HG02840 (cell line): ENCODE data around the gene ADI1.

Experiments
- ATAC-seq: cut with Tn5 transposase; IDR thresholded peaks from one replicate; pipeline ENCODE4 v1.9.1; 2021; ENCODE audit warnings: mild to moderate bottlenecking, moderate library complexity, moderate number of reproducible peaks; ENCODE audit not compliant: unreplicated experiment, low FRiP score

The ADI1 gene

DNA sequence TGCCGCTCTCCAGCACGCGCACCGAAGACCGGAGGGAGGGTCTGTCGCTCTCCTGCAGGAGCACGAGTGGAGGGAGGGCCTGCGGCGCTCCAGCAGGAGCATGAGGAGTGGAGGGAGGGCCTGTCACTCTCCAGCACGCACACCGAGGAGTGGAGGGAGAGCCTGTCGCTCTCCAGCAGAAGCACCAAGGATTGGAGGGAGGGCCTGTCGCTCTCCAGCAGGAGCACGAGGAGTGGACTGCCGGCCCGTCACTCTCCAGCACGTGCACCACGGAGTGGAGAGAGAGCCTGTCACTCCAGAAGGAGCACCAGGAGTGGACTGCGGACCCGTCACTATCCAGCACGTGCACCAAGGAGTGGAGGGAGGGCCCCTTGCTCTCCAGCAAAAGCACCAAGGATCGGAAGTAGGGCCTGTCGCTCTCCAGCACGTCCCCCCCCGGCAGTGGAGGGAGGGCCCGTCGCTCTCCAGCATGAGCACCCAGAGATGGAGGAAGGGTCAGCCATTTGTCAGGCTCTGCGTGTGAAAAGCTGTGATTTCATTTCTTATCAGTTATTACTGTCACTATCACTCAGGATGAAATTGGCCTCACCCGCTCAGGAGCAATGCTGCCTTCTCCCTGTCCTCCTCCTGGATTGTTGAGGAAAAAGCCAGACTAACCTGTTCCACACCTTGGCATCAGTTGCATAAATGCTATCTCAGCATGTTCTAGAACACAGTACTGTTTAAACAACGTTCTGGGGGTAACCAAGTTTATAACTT, 35.9 kb downstream of the ADI1 start:
- ATAC-seq, result no peak

DNA sequence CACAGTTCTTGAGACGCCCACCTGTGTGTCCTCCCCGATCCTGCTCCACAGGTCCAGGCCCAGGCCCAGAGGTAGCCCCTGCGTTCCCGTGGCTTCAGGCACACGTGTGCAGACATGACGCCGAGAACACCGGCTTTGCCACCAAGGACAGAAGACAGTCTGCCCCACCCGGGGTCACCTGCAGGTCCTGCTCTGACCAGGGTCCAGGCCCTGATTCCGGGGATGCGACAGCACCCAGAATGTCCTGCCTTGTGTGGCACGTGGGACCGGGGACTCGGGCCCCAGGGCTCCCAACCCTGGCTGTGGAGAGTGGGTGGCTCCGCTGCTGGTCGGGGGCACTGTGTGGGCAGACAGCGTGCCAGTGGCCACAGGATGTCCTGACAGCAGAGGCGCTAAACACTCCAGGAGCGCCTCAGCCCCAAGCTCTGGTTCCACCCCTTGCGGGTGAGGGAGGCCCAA, 36.9 kb downstream of the ADI1 start:
- ATAC-seq, result no peak

DNA sequence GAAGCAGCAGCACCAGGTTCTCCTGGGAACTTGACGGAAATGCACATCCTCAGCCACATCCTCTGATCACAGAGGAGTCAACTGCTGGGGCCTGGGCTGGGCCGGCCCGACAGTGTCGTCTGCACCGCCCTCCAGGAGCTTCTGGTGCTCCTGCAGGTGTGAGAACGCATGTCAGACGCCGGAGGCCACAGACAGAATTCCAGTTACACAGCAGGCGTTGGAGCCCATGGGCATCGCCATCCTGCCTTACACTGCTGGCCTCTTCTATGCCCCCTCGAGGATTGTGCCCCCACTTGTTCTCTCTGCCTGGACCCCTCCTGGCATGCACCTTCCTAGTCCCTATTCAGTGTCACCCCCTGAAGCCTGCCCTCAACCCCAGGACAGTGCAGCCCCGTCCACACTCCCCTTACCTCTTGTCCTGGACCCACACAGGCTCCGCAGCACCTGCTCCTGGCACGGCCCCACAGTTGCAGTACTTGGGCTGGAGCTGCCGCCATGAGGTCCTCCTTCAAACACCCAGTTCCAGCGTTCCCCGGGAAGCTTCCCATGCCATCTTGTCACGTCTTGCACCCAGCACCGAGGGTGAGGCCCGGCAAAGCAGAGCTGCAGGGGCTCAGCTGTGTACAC, 37.5 kb downstream of the ADI1 start:
- no peak for ATAC-seq

DNA sequence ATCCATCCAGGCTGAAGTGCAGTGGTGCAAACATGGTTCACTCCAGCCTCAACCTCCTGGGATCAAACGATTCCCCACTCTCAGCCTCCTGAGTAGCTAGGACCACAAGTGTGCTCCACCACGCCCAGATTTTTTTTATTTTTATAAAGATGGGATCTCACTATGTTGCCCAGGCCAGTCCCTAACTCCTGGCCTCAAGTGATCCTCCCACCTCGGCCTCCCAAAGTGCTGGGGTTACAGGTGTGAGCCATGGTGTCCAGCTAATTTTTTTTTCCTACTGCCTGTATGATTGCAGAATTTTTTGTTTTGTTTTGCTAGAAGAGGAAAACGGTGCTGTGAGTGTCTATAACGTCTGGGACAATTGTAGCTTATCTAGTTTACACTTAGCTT, 38.3 kb downstream of the ADI1 start:
- no peak for ATAC-seq

DNA sequence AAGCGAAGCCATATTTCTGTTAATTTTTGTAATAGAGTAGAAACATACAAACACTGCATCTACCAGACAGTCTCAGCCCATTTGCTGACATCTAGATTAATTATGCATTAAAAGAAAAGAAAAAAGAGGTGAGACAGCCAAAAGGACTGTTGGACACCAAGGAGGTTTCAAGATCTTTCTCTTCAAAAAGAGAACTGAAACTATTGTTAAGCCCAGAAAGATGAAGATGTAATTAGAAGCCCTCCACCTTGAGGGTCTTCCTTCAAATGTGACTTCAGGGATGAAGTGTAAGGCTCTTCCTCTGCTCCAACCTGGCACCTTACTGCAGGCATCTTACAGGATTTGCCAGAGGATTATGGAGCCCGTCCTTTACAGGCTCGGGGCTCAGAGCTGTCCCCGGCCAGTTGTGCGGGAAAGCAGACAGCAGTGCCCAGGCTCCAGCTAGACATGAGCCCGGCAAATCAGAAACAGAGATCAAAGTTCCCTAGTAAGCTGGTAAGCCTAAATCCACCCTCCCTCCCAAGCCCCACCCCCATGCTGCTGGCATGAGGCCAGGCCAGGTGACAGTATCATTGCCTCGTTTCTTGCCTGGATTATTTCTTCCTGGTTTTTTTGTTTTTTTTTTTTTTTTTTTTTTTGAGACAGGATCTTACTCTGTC, 38.9 kb downstream of the ADI1 start:
- ATAC-seq, result no peak

DNA sequence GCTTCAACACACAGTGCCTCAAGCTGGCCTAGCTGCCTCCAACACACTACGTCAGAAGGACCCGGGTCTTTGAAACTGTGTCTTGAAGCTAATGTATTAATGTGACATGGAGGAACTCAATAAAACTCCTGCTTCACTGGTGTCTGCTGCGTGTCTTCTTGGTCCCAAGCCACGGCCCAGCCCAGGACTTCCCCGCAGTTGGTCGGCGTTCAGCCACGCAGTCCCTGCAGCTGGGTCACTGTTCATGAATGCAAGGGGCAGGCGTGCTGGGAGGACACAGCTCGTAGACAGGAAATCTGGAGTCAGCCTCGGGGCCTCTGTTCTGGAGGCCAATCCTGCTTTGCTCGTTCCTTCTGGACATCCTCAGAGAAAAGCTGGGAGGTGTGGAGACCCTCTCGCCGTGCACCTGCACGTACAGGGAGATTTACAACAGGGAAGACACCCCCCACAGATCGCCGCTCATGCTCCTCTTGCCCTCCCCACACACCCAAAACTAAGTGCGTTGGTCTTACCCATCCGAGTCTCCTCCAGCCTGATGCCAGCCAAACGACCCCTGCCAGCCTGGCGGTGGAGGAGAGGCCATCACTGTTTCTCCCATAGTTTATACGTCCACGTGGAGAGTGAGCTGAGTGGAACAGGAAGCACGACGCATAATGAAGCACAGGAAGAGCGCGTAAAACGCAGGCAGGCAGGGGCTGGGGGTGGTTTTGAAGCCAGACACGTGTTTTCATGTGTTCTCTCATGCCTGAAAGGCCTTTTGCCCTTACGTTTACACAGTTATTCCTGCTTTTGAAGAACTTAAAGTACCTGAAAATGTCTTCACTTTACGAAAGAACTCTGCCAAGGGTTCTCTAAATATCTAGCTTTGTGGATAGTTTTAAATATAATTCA, 39.7 kb downstream of the ADI1 start:
- no peak for ATAC-seq

DNA sequence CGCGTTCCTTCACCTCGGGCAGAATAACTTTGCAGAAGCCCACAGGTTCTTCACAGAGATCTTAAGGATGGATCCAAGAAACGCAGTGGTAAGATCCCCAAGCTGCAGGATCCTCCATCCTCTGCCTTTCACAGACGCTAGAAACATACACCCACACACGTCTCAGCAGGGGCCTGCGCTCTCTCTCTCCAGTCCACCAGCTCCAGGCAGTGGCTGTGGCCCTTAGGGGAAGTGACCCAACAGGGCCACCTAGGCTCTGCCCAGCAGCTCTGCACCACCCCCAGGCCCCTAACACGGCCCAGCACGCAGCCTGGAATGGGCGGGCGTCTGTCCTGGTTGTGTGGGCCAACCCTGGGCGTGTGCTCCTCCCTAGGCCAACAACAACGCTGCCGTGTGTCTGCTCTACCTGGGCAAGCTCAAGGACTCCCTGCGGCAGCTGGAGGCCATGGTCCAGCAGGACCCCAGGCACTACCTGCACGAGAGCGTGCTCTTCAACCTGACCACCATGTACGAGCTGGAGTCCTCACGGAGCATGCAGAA, 40.4 kb downstream of the ADI1 start:
- no peak for ATAC-seq

DNA sequence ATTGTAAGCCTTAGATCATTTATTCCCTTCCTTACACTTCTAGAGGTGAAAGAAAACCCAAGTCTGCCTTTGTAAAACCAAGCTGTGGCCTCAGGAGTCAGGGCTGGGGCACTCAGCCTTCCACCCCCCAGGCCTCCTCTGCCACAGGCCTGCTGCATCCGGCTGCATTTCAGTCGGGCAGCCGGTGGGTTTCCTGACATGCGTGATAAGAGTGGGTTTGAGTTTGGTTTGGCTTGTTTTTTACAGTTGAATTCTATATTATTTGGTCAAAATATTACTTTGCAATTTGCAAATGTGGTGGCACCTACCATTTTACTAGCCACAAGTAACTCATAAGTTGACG, 42.4 kb downstream of the ADI1 start:
- ATAC-seq, result no peak

DNA sequence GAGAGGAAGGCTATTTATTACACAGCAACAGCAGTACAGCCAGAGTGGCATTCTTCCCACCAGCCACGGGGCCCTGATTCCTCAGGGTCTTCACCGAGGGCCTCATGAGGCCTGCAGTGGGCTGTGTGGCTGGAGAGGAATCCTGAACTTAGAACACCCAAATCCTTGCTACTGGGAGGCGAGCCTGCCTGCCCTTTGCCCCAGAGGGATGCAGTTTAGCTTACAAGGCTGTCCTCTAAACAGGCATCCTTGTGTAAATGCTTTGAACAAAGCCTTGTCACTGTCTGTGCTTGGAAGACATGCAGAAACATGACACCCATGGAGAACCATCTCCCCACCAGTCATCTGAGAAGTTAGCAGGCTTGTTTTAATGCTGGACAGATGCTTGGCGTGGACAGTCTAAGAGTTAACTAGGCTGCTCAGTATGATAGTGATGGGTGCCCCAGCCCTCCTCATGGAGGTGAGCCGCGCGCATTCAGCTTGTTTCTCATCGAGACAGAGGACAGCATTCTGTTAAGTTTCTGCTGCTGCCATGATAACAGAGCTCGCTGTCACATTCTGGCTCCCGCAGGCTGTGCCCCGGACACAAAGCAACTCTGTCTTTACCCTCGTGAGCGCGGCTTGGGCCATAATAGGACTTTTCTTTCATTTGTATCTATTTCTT, 42.9 kb downstream of the ADI1 start:
- ATAC-seq, result no peak

DNA sequence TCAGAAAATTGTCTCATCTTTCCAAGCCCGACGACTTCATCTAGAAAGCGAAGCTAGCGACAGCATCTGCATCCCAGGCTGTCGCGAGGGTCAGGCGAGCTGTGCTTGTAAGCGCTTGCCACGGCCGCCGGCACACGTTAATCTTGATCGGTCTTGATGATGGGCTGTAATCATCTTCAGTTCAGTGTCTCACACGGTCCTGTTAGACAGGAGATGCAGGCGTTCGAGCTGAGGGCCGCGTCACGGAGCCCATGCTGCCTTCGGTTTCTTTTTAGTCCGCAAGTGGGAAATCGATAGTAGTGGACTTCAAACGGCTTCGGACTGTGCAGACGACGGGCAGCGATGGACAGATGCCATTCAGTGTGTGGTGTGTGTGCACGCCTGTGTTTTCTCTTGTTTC, 43.6 kb downstream of the ADI1 start:
- no peak for ATAC-seq

DNA sequence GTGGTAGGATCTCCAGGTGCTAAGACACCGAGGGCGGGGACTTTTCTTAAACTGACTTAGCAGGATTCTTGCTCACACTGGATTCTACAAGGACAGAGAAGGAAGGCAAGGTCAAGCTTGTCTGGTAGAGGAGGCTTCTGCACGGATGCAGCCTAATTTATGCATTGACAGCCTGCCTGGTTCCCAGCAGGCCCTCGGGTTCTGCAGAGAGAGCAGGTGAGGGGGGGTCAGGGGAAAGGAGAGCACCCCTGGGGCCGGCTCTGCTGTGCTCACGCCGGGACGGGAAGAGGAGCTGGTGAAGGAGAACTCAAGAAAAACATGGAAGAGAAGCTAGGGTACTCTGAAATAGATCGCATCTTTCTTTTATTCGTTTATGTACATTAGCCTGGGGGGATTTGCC, 46.4 kb downstream of the ADI1 start:
- no peak for ATAC-seq

DNA sequence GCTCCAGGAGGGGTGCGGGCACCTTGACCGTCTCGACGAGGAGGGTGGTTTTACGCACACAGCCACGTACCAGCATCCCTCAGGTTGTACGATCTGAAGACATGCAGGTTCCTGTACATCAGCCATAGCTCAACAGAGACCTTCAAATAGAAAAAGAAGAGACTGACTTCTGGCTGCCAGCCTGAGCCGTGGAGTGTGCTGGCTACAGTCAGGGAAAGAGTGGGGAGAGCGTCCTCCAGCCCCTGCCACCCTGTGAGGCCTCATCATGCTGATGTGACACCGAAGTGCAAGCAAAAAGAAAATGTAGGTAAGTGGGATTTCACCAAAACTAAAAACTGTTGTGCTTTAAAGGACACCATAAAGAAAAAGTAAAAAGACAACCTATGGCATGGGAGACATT, 47.0 kb downstream of the ADI1 start:
- no peak for ATAC-seq

DNA sequence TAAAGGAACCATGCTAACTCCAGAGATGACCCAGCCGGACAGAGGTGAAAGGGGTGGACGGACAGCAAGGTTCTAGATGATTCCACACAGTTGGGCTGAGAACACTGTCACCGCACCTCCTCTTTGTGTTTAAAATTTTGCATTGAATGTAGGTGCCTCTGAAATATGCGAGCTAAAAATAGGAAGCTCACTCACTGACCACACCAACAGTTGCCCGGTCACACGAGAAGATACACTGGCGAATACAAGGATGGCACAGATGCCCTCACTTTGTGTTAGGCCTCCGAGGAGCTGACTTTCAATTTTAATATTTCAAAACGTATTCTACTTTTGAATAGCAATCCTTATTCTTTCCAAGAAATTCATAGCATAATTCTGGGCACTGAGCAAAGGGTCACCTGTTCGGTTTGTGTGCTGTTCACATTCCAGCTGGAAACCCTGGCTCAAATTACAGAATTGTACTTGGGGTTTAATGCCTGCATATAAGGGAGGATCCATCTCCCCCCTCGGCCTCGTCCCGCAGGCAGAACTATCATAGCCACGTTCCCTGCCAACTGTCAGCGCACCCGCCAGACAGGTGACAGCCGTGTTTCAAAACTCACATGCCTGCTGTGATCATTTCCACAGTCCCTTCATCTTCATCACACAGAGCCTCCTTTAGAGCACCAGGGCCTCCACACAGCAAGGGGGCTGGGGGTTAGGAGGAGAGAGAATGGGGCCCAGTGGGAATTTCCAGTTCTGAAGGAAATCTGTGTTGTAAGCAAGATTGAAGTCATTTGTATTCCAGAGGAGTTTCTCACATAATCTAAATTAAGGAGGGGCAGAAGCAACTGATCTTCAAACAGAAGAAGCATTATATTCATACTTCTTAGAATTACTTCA, 48.2 kb downstream of the ADI1 start:
- no peak for ATAC-seq

DNA sequence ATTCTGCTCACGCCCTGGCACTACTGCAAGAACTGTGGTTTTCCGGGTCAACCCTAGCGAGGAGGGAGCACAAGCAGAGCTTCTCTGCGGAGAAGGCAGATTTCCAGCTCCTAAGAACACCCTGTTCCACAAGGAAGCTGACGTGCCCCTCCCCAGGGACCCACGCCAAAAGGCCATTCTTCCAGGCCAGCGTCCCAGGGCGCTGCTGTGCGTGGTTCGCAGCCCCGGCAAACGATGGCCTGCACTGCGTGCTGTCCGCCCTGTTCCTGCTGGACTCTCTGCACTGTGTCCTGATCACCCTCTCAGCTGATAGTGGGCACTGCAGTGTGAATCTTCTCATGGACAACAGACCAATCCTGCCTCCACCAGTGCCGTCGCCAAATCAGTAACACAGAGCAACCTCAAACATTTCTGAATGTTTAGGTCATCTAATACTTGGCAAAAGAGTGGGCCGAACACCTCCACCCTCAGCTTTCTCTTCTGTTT, 49.1 kb downstream of the ADI1 start:
- ATAC-seq, result no peak

DNA sequence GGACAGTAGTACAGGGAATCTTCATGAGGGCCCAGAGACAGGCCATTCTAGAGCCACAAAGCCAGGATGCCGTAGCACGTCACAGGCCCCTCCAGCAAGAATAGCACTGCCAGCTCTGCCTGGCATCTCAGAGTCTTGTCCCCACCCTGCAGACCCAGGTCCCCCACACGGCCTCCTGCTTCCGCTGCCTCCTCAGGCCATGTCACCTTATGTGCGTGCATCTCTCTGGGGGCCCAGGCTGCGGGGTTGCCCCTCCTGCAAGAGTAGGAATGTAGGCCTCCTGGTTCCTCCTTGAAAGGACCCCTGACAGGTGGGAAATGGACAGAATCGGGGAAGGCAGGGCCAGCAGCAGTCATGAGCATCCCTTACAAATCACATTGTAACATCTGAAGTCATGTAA, 49.8 kb downstream of the ADI1 start:
- no peak for ATAC-seq

DNA sequence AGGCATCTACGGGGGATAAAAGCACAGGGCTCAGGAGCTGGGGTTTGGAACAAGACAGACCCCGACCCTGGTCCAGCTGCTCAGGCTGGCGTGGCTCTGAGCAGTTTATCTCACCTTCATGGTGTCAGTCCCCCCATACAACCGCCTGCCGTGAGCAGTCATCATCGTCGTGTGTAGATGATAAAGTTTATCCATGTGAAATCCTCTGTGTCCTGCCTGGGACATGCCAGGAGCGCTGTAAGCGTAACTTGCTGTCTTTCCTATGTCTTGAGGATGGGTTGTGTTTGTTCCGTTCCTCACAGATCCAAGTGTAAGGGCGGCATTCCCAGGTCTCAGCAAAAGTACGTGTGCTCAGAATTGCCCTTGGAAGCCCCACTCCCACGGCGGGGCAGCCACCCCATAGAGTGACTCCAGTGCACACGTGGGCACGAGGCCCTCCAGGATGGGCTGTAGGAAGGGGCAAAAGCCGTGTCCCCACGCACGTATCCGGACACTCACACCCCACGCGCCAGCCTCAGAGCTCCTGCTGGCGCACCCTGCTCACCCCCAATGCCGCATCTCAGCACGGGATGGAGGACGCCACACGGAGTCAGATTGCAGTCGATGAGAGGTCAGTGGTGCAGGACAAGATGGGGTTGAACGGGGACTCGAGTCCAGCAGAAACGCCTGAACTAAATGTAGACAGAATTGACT, 50.9 kb downstream of the ADI1 start:
- no peak for ATAC-seq

DNA sequence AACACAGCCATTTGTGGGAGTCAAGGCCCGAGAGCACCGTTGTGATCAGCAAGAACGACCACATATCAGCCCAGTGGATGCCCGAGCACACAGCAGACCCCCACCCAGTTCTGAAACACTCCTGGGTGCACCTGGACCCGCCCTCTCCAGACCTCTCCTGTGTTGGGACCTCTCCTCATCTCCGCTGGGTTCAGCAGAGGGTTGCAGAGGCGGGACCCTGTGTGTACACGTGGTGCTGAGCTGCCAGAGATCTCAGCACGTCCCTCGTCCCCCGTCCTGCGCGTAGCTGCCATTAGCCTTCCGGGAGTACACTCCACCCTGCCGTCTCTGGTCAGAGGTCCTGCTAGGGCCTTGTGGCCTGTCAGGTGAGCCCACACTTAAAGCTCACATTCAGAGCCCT, 51.7 kb downstream of the ADI1 start:
- ATAC-seq, result no peak

DNA sequence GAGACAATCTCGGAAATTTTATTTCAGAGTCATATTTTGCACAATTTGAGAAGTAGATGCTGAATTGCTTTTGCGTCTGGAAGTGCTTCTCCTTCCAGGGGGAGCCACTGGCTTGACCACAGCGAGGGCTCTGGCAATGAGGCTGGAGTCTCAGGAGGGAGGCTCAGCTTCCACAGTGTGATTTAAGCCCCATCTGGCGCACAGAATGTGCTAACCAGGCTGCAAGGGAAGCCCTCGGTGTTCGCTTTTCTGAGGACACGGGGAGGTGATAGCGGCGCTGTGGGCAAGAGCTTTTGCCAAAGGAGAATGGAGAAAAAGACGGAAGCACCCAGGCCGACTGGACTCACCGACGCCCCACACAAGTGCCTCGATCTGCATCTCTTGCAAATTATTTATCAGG, 52.4 kb downstream of the ADI1 start:
- ATAC-seq, result no peak
